Lung (tissue), 12 donors: Measurements from ENCODE around the gene GINS1. TPM values are rescaled to one million over a fixed set of nuclear protein-coding genes. Genes with fewer than 3 reads are reported as not detected.

Source experiments
- ATAC-seq: fragments of 200-7000 bp; cut with Tn5 transposase; one replicate; pipeline ENCODE4 v1.9.1; 2020; ENCODE audit warnings: moderate number of reproducible peaks; ENCODE audit not compliant: insufficient read depth, low FRiP score
- DNase-seq, 3 donors: peaks; one replicate each; pipeline ENCODE4 v3.0.0-alpha.2; 2013 to 2017
- H3K27ac ChIP-seq, 2 donors: one replicate each; pipeline ENCODE4 v1.5.1; 2013; ENCODE audit warnings: mild to moderate bottlenecking in 2 of 2, moderate library complexity in 2 of 2, control low read depth in 1 of 2, inconsistent platforms in 1 of 2, low read depth in 1 of 2, low read length in 1 of 2
- H3K27me3 ChIP-seq, 3 donors: one replicate each; pipeline ENCODE4 v1.5.1; 2013; ENCODE audit warnings: low read length in 2 of 3; ENCODE audit not compliant: control insufficient read depth in 3 of 3, insufficient read depth in 3 of 3
- H3K36me3 ChIP-seq, 4 donors: one replicate each; pipeline ENCODE4 v1.5.1; 2013; ENCODE audit warnings: low read length in 4 of 4, mild to moderate bottlenecking in 1 of 4, moderate library complexity in 1 of 4; ENCODE audit not compliant: control insufficient read depth in 4 of 4, insufficient read depth in 4 of 4
- H3K4me1 ChIP-seq, 5 donors: one replicate each; pipeline ENCODE4 v1.5.1; 2013; ENCODE audit warnings: low read length in 5 of 5, mild to moderate bottlenecking in 2 of 5, moderate library complexity in 1 of 5; ENCODE audit not compliant: control insufficient read depth in 5 of 5, insufficient read depth in 5 of 5
- H3K4me3 ChIP-seq: one replicate; pipeline ENCODE4 v1.5.1; 2013; ENCODE audit warnings: mild to moderate bottlenecking, control low read depth, moderate library complexity
- H3K9ac ChIP-seq, 2 donors: one replicate each; pipeline ENCODE4 v1.5.1; 2013; ENCODE audit warnings: low read length in 2 of 2, control low read depth in 1 of 2; ENCODE audit not compliant: insufficient read depth in 1 of 2
- H3K9me3 ChIP-seq, 4 donors: one replicate each; pipeline ENCODE4 v1.5.1; 2013; ENCODE audit warnings: low read length in 3 of 4, mild to moderate bottlenecking in 1 of 4, moderate library complexity in 1 of 4; ENCODE audit not compliant: control insufficient read depth in 4 of 4, insufficient read depth in 3 of 4
- CTCF ChIP-seq: IDR thresholded peaks from 2 replicates; pipeline ENCODE4 v1.5.1; 2012; ENCODE audit warnings: mild to moderate bottlenecking; ENCODE audit errors: control extremely low read depth, extremely low read depth
- WGBS, 2 donors: extraction: QIAGEN DNeasy Blood & Tissue Kit; methylation state at CpG; one replicate each; pipeline ENCODE4 v1.1.7; 2013; 5-methylcytosine and 5-hydroxymethylcytosine counted together
- polyA plus RNA-seq, 2 donors: library from polyadenylated mRNA; stranded (reverse); fragments of 200-250 nt; gene quantifications; one replicate each; pipeline ENCODE4 v1.2.1, GENCODE V29; 2013
- total RNA-seq, 2 donors: library from RNA; depleted of rRNA in 1 of 2; stranded (reverse); fragments of >200 nt in 1 of 2; gene quantifications; one replicate each; pipeline ENCODE4 v1.2.1, GENCODE V29; 2014 to 2021
- donor health status: control.
- donor health status: control.
- donor health status: Bipolar disorder and iron deficiency.
- donor health status: healthy.
- donor health status: DM: yes; HTN: yes; CAD: no.

The GINS1 gene
- total and polyA plus RNA-seq, 4 donors: 0.87 to 3.3 (median 2.4) TPM

DNA sequence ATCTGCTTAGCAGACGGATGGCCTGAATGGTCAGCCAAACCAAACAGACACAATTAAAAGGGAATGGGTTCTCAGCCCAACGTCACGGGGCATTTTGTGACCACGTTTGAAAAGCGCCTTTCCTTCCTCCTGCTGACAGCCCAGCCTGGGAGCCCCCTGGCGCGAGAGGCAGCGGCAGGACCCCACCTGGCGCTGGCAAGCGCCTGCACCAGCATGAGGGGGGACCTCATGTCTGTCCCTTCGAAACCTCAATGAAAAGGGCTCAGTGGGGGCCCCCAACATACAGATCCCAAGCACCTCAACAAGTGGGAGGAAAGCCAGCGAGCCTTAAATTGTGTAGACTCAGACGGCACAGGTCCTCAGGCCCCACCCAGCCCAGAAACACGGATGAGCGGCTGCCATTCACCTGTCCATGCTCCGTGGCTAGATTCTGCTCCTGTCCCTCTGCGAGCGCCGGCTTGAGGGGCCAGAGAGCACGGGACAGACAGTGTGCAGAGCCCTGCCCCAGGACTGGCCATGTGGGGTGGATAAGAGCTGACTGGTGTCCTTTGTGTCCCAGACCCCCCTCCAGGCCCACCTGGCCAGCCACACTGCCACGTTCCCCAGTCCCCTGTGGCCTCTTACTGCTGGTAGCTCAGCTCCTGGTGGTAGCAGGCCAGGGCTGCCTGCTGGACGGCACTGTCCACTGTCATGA, 90.3 kb downstream of the GINS1 start:
- peaks cover 0 to 3% (median 0%) of the 10 kb centered on the region in 5 donors for H3K4me1 ChIP-seq
- H3K9ac ChIP-seq: no peak overlapping the region
- 88 to 89% methylated on average over 22 of the region's 22 CpGs for whole genome bisulfite sequencing, 2 donors
- H3K9me3 ChIP-seq: no peaks in the 10 kb centered on the region
- H3K27me3 ChIP-seq: no peaks in the 10 kb centered on the region
- ATAC-seq (no peak), DNase-seq (no peak)
- no peak overlapping the region for H3K4me3 ChIP-seq
- no peak for TF ChIP-seq CTCF
- no peak overlapping the region for H3K27ac ChIP-seq
- peaks cover 0 to 24% (median 4%) of the 10 kb centered on the region in 4 donors for H3K36me3 ChIP-seq

Other genes starting within 250 kb of the GINS1 start
- gene ENTPD6, start 212.0 kb upstream of the GINS1 start, total RNA-seq: 10 to 100 TPM; 33.8 to 78.8 TPM
- gene ENTPD6, start 212.0 kb upstream of the GINS1 start, polyA plus RNA-seq: 10 to 100 TPM; 52.0 to 52.5 TPM
- 10 to 100 TPM; 30.3 to 90.3 TPM for gene PYGB, start 159.6 kb upstream of the GINS1 start, total RNA-seq
- gene PYGB, start 159.6 kb upstream of the GINS1 start, polyA plus RNA-seq: 10 to 100 TPM; 33.0 to 61.6 TPM
- 10 to 100 TPM; 34.3 to 58.1 TPM for gene ABHD12, start 16.8 kb upstream of the GINS1 start, total RNA-seq
- 10 to 100 TPM; 38.3 to 51.0 TPM for gene ABHD12, start 16.8 kb upstream of the GINS1 start, polyA plus RNA-seq
- 10 to 100 TPM; 15.5 to 25.9 TPM for gene NINL, start 177.9 kb downstream of the GINS1 start, total RNA-seq
- 1 to 10 TPM; 4.5 to 8.4 TPM for gene NINL, start 177.9 kb downstream of the GINS1 start, polyA plus RNA-seq
- gene NANP, start 216.3 kb downstream of the GINS1 start, total RNA-seq: 1 to 10 TPM; 5.0 to 7.3 TPM
- 1 to 10 TPM; 2.4 to 3.7 TPM for gene NANP, start 216.3 kb downstream of the GINS1 start, polyA plus RNA-seq